OCI-LY1 (cell line): ENCODE data around the gene FHIT.

Experiments used
- CTCF ChIP-seq: fragments of 200-600 bp; sonication (generic), shearing (Covaris generic); IDR thresholded peaks from 2 replicates; pipeline ENCODE4 v1.5.1; 2017; ENCODE audit warnings: mild to moderate bottlenecking, antibody characterized with exemption, low read length, moderate library complexity, mixed read lengths
- EZH2 ChIP-seq: fragments of 200-600 bp; sonication (generic), shearing (Covaris generic); IDR thresholded peaks from 2 replicates; pipeline ENCODE4 v1.8.0; 2017; ENCODE audit warnings: borderline replicate concordance, mixed run types, mild to moderate bottlenecking, antibody characterized with exemption, low read length, moderate library complexity, mixed read lengths

- TF ChIP-seq CTCF = no peak
- no peak for TF ChIP-seq EZH2
These were observed 1090.2 kb downstream of the FHIT start for GRCh38 chr3:60160822-60161748.
